Muscle layer of duodenum (tissue), 2 donors: ENCODE data around the gene CFAP97D1.

Source experiments
- H3K27ac ChIP-seq: one replicate; pipeline ENCODE4 v1.7.0; 2013; ENCODE audit warnings: mild to moderate bottlenecking, low read length
- H3K27me3 ChIP-seq: one replicate; pipeline ENCODE4 v1.7.0; 2013; ENCODE audit warnings: low read depth, mild to moderate bottlenecking, control low read depth, low read length
- H3K36me3 ChIP-seq, 2 donors: one replicate each; pipeline ENCODE4 v1.7.0; 2013; ENCODE audit warnings: low read length in 2 of 2, control low read depth in 1 of 2, mild to moderate bottlenecking in 1 of 2; ENCODE audit not compliant: insufficient read depth in 2 of 2, control insufficient read depth in 1 of 2
- H3K4me1 ChIP-seq, 2 donors: one replicate each; pipeline ENCODE4 v1.7.0; 2013; ENCODE audit warnings: low read length in 2 of 2, mild to moderate bottlenecking in 2 of 2, control low read depth in 1 of 2, moderate library complexity in 1 of 2; ENCODE audit not compliant: insufficient read depth in 2 of 2, control insufficient read depth in 1 of 2
- H3K4me3 ChIP-seq, 2 donors: one replicate each; pipeline ENCODE4 v1.7.0; 2013; ENCODE audit warnings: low read length in 2 of 2, low read depth in 1 of 2, mild to moderate bottlenecking in 1 of 2
- H3K9me3 ChIP-seq, 2 donors: one replicate each; pipeline ENCODE4 v1.7.0; 2013; ENCODE audit warnings: low read length in 2 of 2, control low read depth in 1 of 2, mild to moderate bottlenecking in 1 of 2; ENCODE audit not compliant: control insufficient read depth in 1 of 2
- donor health status: healthy.

Gene CFAP97D1

DNA sequence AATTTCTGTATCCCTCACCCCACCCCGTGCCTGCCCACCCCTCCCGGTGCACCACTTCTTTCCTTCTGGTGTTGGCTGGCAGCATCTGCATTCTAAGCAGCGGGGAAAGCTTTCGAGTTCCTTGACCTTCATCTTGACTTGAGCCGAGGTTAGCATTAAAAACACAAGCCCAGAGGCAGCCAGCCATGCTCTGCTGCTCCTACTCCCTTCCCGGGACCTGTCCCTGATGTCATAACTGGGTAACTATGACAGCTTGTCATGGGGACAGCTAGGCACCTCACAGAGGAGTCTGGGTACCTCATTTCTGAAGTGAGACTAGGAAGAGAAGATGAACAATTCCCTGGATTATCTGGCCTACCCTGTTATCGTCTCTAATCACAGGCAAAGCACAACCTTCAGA is at the start of gene CFAP97D1:
Gene CFAP97D1, plus strand, starts transcription at position 301 of the 400 bp plus-strand sequence. Its CDS starts 28 bp downstream, at position 329.
- Histone ChIP-seq H3K9me3 (no peaks in the 10 kb centered on the region), H3K4me1 (peaks cover 4 to 22% of the 10 kb centered on the region in 2 donors), H3K4me3 (peak within 1 kb of the TSS; percentile 62 to 77), H3K36me3 (peaks cover 6 to 10% of the 10 kb centered on the region in 2 donors), H3K27ac (peak within 1 kb of the TSS; percentile 31), H3K27me3 (no peaks in the 10 kb centered on the region)

DNA sequence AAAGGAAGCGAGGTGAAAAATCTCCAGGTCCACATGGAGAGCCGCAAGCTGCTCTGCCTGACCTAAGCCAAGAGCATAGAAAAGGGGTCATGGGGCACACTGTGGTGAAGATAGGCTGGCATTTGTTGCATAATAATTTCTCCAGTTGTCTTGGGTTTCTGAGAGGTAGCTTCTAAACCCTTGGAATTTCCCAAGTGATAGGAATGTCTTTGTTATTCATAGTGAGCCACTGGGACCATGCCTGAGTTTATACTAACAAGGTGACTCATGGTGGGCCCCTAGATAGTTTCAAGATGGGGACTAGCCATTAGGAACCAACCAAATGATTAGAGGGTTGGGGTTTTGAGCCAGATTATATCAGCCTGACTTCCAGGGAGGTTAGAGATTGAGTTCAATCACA is 47.3 kb upstream of the CFAP97D1 start:
- H3K9me3 ChIP-seq = no peaks in the 10 kb centered on the region
- no peak overlapping the region for H3K4me3 ChIP-seq
- H3K27ac ChIP-seq = no peak overlapping the region
- H3K27me3 ChIP-seq = no peaks in the 10 kb centered on the region
- H3K36me3 ChIP-seq = no peaks in the 10 kb centered on the region
- no peaks in the 10 kb centered on the region for H3K4me1 ChIP-seq

DNA sequence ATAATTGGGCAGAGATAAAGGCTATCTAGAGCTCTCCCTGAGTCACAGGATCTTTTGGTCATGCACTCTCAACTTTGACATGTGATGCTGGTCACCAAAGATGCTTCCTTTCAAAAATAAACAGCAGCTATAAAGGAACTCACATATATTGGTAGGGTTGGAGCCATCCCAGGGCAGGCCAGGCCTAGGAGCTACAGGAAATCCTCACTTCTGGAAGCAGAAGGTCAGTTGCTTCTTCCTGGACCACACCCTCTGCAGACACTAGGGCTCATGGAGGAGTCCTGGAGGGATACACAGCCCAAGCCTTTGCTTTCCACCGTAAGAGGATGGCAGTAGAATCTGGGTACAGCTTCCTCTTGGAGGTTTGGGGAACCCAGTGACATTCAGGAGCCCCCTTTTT is 46.3 kb upstream of the CFAP97D1 start:
- Histone ChIP-seq H3K27me3 (no peaks in the 10 kb centered on the region), H3K27ac (no peak overlapping the region), H3K9me3 (no peaks in the 10 kb centered on the region), H3K4me1 (no peaks in the 10 kb centered on the region), H3K4me3 (no peak overlapping the region), H3K36me3 (no peaks in the 10 kb centered on the region)

DNA sequence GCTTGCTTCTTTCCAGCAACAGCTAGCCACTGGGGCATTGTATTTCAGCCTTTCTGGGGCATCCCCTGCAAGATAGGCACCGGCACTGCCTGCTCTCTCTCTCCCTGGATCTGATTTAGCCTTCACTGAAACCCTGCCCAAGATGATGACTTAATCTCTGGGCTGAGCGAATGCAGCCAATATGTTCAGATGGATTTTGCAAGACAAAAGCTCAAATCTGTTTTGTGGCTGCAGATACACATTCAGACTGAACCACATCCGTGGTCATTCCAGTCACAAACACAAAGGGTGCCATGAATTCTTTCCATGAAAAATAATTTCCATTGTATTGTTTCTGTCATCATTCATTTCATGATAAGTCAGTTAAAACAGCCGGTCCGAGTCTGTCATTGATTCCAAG is 45.9 kb upstream of the CFAP97D1 start:
- Histone ChIP-seq H3K27ac (no peak overlapping the region), H3K36me3 (no peaks in the 10 kb centered on the region), H3K4me1 (no peaks in the 10 kb centered on the region)

DNA sequence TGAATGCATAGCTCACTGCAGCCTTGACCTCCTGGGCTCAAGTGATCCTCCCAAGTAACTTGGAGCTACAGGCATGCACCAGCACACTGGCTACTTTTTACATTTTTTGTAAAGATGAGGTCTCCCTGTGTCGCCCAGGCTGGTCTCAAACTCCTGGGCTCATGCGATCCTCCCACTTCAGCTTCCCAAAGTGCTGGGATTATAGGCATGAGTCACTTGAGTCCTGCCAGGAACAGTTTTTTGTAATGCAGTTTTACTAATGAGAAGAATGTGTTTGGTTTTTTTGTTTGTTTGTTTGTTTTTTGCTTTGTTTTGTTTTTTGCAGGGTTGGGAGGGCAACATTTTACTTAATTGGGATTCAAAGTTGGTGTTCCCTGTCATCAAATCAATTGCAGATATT is 43.8 kb upstream of the CFAP97D1 start:
- H3K36me3 ChIP-seq = no peaks in the 10 kb centered on the region
- H3K9me3 ChIP-seq = no peaks in the 10 kb centered on the region
- H3K4me3 ChIP-seq = no peak overlapping the region
- H3K27me3 ChIP-seq = no peaks in the 10 kb centered on the region
- H3K27ac ChIP-seq = no peak overlapping the region
- no peaks in the 10 kb centered on the region for H3K4me1 ChIP-seq

More for the DNA sequence above, 45.9 kb upstream of the CFAP97D1 start:
- Histone ChIP-seq H3K27me3 (no peaks in the 10 kb centered on the region), H3K9me3 (no peaks in the 10 kb centered on the region), H3K4me3 (no peak overlapping the region)

DNA sequence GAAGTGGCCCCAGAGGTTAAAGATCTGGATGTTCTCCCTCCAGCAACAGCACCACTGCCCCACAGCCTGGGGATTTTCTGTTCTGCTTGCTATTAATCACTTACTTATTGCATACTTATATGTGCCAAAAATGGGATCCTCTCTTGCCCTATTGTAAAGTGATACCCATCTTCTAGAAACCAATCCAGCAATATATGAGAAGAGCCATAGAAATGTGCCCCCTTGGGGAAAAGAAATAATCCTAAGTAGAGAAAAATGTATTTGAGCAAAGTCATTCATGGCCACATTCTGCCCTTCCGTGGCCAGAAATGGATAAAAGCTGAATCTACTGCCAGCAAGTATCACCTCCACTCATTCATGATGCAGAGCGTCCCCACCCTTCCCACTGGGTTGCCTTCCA is 42.5 kb upstream of the CFAP97D1 start:
- Histone ChIP-seq H3K4me3 (no peak overlapping the region), H3K4me1 (no peaks in the 10 kb centered on the region), H3K9me3 (no peaks in the 10 kb centered on the region), H3K27me3 (no peaks in the 10 kb centered on the region), H3K36me3 (no peaks in the 10 kb centered on the region), H3K27ac (no peak overlapping the region)

DNA sequence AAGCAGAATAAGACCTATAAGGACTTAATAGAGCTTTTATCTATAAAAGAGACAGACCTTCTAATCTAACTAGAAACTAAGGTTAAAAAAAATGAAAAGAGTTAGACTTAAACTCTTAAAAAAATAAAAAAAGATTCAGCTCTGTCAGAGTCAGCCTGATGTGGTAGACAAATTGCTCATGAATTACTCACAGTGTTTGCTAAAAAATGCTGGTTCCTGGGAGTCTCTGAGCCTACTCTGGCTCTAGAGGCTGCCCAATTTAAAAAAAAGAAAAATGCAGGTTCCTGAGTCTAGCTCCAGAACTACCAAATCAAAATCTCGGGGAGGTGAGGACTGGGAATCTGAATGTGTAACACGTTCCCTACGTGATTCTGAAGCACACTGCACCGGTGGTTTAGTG is 39.7 kb upstream of the CFAP97D1 start:
- H3K9me3 ChIP-seq = no peaks in the 10 kb centered on the region
- H3K27me3 ChIP-seq = no peaks in the 10 kb centered on the region
- no peaks in the 10 kb centered on the region for H3K4me1 ChIP-seq
- no peak overlapping the region for H3K27ac ChIP-seq
- no peak overlapping the region for H3K4me3 ChIP-seq
- no peaks in the 10 kb centered on the region for H3K36me3 ChIP-seq

DNA sequence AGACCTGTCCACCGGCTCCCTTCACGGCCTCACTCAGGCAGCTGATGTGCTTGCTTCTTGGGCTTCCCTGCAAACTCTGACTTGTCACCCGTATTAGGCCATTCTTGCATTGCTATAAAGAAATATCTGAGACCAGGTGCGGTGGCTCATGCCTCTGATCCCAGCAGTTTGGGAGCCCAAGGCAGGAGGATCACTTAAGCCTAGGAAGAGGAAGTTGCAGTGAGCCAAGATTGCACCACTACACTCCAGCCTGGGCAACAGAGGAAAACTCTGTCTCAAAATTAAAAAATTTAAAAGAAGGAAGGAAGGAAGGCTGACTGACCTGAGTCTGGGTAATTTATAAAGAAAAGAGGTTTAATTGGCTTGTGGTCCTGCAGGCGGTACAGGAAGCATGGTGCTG is 38.6 kb upstream of the CFAP97D1 start:
- Histone ChIP-seq H3K27me3 (no peaks in the 10 kb centered on the region), H3K4me3 (no peak overlapping the region), H3K27ac (no peak overlapping the region), H3K4me1 (no peaks in the 10 kb centered on the region), H3K36me3 (no peaks in the 10 kb centered on the region), H3K9me3 (no peaks in the 10 kb centered on the region)

DNA sequence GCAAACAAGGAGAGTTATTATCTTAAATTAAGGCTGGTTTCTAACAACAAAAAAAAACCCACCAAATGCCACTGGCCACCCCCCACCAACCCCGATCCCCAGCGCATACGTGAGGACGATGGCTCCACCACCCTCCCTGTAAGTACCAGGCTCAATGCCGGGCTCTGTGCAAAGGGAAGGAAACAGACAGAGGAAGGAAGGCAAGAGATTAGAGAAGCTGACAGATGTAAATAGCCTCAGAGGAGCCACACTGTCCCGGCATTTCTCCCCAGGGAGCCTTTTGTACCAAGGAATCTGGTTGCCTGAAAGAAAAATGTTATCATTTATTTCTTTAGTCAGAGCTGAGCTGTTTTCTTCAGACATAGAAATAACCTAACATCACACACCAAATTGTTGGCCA is 34.7 kb upstream of the CFAP97D1 start:
- no peaks in the 10 kb centered on the region for H3K27me3 ChIP-seq
- H3K36me3 ChIP-seq = no peaks in the 10 kb centered on the region
- no peak overlapping the region for H3K27ac ChIP-seq
- no peaks in the 10 kb centered on the region for H3K9me3 ChIP-seq
- H3K4me1 ChIP-seq = no peaks in the 10 kb centered on the region
- no peak overlapping the region for H3K4me3 ChIP-seq

DNA sequence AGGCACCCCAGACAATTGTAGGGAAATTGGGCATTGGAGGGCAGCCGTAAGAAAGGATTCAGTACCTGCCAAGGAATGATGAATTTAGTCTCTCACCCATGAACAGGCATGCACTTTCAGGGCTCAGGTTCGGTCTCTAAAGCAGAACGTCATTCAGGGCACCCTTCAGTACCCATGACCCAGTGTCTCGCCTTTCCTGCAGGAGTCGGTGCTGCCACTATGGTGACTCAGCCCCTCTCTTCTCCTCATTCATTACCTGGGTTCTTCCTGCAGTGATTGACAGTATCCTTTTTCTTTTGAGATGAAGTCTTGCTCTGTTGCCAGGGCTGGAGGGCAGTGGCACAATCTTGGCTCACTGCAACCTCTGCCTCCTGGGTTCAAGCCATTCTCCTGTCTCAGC is 30.1 kb upstream of the CFAP97D1 start:
- Histone ChIP-seq H3K4me3 (no peak overlapping the region), H3K27ac (no peak overlapping the region), H3K9me3 (no peaks in the 10 kb centered on the region), H3K27me3 (no peaks in the 10 kb centered on the region), H3K36me3 (no peaks in the 10 kb centered on the region), H3K4me1 (peaks cover 0 to 3% of the 10 kb centered on the region in 2 donors)

DNA sequence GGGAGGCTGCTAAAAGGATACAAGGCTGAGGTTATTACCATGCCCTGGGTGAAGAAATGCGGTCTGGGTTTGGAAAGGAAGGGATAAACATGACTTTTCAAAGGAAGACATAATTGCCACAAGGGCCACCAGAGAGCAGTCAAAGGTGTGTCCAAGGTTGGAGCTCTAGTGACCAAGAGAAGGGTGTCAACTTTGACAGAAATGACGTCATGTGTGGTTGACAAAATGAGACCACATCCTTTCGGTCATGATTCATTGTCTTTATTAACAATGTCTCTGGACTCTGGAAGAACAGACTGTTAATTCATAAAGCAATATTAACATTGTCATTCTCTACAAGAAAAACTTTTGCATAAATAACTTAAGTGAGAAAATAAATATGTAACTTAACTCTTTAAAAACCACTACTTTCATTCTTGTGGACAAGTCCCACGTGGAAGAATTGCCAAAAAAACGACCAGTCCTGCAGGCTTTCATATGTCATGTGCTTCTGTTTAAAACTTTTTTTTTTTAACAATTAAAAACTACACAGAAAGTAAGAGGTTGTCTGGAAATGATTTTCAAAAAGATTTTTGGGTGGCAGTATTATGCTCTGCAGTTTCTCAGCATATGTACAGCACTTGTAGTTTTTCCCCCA is 26.6 kb upstream of the CFAP97D1 start:
- H3K36me3 ChIP-seq = no peaks in the 10 kb centered on the region
- no peaks in the 10 kb centered on the region for H3K9me3 ChIP-seq
- no peak overlapping the region for H3K4me3 ChIP-seq
- peaks cover 16% of the 10 kb centered on the region for H3K27me3 ChIP-seq
- peaks cover 0 to 10% of the 10 kb centered on the region in 2 donors for H3K4me1 ChIP-seq
- H3K27ac ChIP-seq = no peak overlapping the region

DNA sequence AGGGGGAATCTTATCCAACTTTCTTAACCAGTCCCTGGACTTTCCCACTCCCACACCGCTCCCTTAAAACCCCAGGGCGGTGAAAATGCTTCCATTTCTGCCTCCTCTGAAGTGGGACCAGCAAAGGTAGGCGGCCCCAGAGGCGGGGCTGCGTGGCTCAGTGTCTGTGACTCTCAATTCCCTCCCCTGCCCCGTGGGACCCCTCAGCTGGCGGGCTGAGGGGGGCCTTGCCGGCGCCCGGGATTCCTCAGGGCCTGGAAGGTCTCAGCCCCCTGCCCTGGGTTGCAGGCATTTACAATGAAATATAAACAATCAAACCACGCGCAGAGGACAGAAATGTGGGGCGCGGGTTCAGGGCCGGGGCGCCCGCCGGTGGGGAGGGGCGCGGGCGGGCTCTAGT is 25.3 kb upstream of the CFAP97D1 start:
- Histone ChIP-seq H3K27me3 (peaks cover 16% of the 10 kb centered on the region), H3K4me1 (peaks cover 0 to 10% of the 10 kb centered on the region in 2 donors), H3K9me3 (no peaks in the 10 kb centered on the region), H3K36me3 (no peaks in the 10 kb centered on the region), H3K27ac (no peak overlapping the region), H3K4me3 (peak overlapping the region in 1 of 2 donors; percentile 44)
